A549 (cell line): ENCODE data around the gene DNMT1. TPM values are rescaled to one million over a fixed set of nuclear protein-coding genes. Genes with fewer than 3 reads are reported as not detected.
A peak's percentile ranks its signal among the peaks of the same experiment; 100 is the strongest.
"Not testable (repeated sequence)": the region's sequence is repeated elsewhere in the genome, so short reads cannot be mapped to it uniquely, and the experiment has no call there.

Source experiments
- ATAC-seq, 2 experiments: fragments of 200-7000 bp in 1 of 2; fragments of >200 bp in 1 of 2; cut with Nextera tagmentation in 1 of 2; cut with Tn5 transposase in 1 of 2; 3 replicates each; pipeline versions ENCODE4 v1.8.0 to v1.9.1; 2018 to 2020; ENCODE audit warnings: mild to moderate bottlenecking in 1 of 2, moderate library complexity in 1 of 2
- CTCF ChIA-PET: fragments of 300-600 bp; sonication (Branson Sonifier 250); formaldehyde crosslinking; extraction: SDS; loops from one replicate; lab custom pipeline; 2021; ENCODE audit warnings: antibody characterized with exemption, inconsistent platforms; lab: Yijun Ruan, JAX
- POLR2A ChIA-PET: fragments of 350-600 bp; formaldehyde crosslinking; extraction: SDS; loops from one replicate; lab custom pipeline; 2021; ENCODE audit warnings: antibody characterized with exemption, inconsistent platforms; lab: Yijun Ruan, JAX
- DNase-seq, 2 experiments: peaks; one replicate each; pipeline versions ENCODE4 v3.0.0 to v3.0.0-alpha.2; 2011 to 2016; ENCODE audit warnings: low read depth in 1 of 2, low spot score in 1 of 2
- FAIRE-seq: peaks from 2 replicates; lab custom pipeline; 2011; peaks lifted over from hg19 to GRCh38; lab: Jason Lieb, UNC
- H3K27ac ChIP-seq, 2 experiments: fragments of >200 bp; sonication (Bioruptor Twin); formaldehyde crosslinking; 3 replicates each; pipeline ENCODE4 v1.5.1; 2016 to 2017
- H3K4me1 ChIP-seq: fragments of >200 bp; sonication (Bioruptor Twin); formaldehyde crosslinking; 3 replicates; pipeline ENCODE4 v1.6.1; 2016
- H3K4me2 ChIP-seq: fragments of >200 bp; sonication (Bioruptor Twin); formaldehyde crosslinking; 3 replicates; pipeline ENCODE4 v1.6.1; 2016
- H3K4me3 ChIP-seq: fragments of >200 bp; sonication (Bioruptor Twin); formaldehyde crosslinking; 3 replicates; pipeline ENCODE4 v1.5.1; 2016
- H3K9me3 ChIP-seq: fragments of >200 bp; sonication (Bioruptor Twin); formaldehyde crosslinking; 3 replicates; pipeline ENCODE4 v1.6.1; 2016
- BHLHE40 ChIP-seq: IDR thresholded peaks from 2 replicates; pipeline ENCODE4 v1.6.1; 2012; ENCODE audit warnings: low read depth, low read length, inconsistent platforms
- CBX2 ChIP-seq: fragments of 200-600 bp; sonication (generic); IDR thresholded peaks from 2 replicates; pipeline ENCODE4 v1.6.1; 2016; ENCODE audit warnings: low read depth, mild to moderate bottlenecking, borderline replicate concordance
- CBX8 ChIP-seq: fragments of 200-600 bp; sonication (generic); IDR thresholded peaks from 2 replicates; pipeline ENCODE4 v1.6.1; 2016
- CEBPB ChIP-seq, 2 experiments: fragments of >200 bp in 1 of 2; sonication (Bioruptor Twin) in 1 of 2; formaldehyde crosslinking in 1 of 2; IDR thresholded peaks; 2 replicates each; pipeline ENCODE4 v1.6.1; 2012 to 2016
- EHF ChIP-seq: fragments of 250-450 bp; sonication (Bioruptor Pico); IDR thresholded peaks from 2 replicates; pipeline ENCODE4 v1.5.0; 2020; ENCODE audit warnings: mild to moderate bottlenecking
- EHMT2 ChIP-seq: fragments of 200-600 bp; sonication (generic); IDR thresholded peaks from 2 replicates; pipeline ENCODE4 v1.6.1; 2016; ENCODE audit warnings: antibody characterized with exemption, low read depth, mild to moderate bottlenecking, moderate library complexity
- FOSB ChIP-seq: fragments of 250-450 bp; sonication (Bioruptor Pico); IDR thresholded peaks from 2 replicates; pipeline ENCODE4 v1.5.0; 2020; ENCODE audit warnings: mild to moderate bottlenecking, moderate library complexity
- FOSL2 ChIP-seq, 2 experiments: fragments of 450-650 bp in 1 of 2; fragments of >200 bp in 1 of 2; sonication (Bioruptor Twin) in 1 of 2; formaldehyde crosslinking; IDR thresholded peaks; 2 replicates each; pipeline versions ENCODE4 v1.5.0 to v1.6.1; 2016 to 2020; ENCODE audit warnings: mild to moderate bottlenecking in 1 of 2, moderate library complexity in 1 of 2
- HEYL ChIP-seq: fragments of 250-450 bp; sonication (Bioruptor Pico); IDR thresholded peaks from 2 replicates; pipeline ENCODE4 v1.8.0; 2021; ENCODE audit warnings: mild to moderate bottlenecking, moderate library complexity
- HMGXB4 ChIP-seq: fragments of 250-450 bp; sonication (Bioruptor Pico); IDR thresholded peaks from 2 replicates; pipeline ENCODE4 v1.5.0; 2021; ENCODE audit warnings: mild to moderate bottlenecking, moderate library complexity, borderline replicate concordance
- HOXB13 ChIP-seq: fragments of 250-450 bp; sonication (Bioruptor Pico); IDR thresholded peaks from 2 replicates; pipeline ENCODE4 v1.5.0; 2020; ENCODE audit warnings: low read depth, mild to moderate bottlenecking, moderate library complexity
- JUN ChIP-seq, 2 experiments: fragments of >200 bp; sonication (Bioruptor Twin); formaldehyde crosslinking; IDR thresholded peaks; 2 replicates in 1 of 2; 3 replicates in 1 of 2; pipeline ENCODE4 v1.6.1; 2016 to 2017
- KDM1A ChIP-seq: fragments of 200-600 bp; sonication (generic); IDR thresholded peaks from 2 replicates; pipeline ENCODE4 v1.6.1; 2016; ENCODE audit warnings: low read depth, mild to moderate bottlenecking
- NPAS2 ChIP-seq: fragments of 250-450 bp; sonication (Bioruptor Pico); IDR thresholded peaks from 2 replicates; pipeline ENCODE4 v1.8.0; 2022; ENCODE audit warnings: mild to moderate bottlenecking, moderate library complexity, borderline replicate concordance
- PHF8 ChIP-seq: fragments of 200-600 bp; sonication (generic); IDR thresholded peaks from 2 replicates; pipeline ENCODE4 v1.6.1; 2016; ENCODE audit warnings: low read depth, mild to moderate bottlenecking, antibody characterized with exemption, moderate library complexity, borderline replicate concordance
- POLR2AphosphoS2 ChIP-seq: conservative IDR thresholded peaks from 2 replicates; pipeline ENCODE4 v1.6.1; 2012; ENCODE audit warnings: low read length, improper control_type of control experiment, inconsistent platforms
- RARB ChIP-seq: fragments of 250-450 bp; sonication (Bioruptor Pico); IDR thresholded peaks from 2 replicates; pipeline ENCODE4 v1.8.0; 2021; ENCODE audit warnings: mild to moderate bottlenecking, moderate library complexity
- RNF2 ChIP-seq: fragments of 200-600 bp; sonication (generic); IDR thresholded peaks from 2 replicates; pipeline ENCODE4 v1.6.1; 2016; ENCODE audit warnings: low read depth, mild to moderate bottlenecking, antibody characterized with exemption, moderate library complexity, borderline replicate concordance
- ZSCAN20 ChIP-seq: fragments of 250-450 bp; sonication (Bioruptor Pico); IDR thresholded peaks from 2 replicates; pipeline ENCODE4 v1.8.0; 2022; ENCODE audit warnings: mild to moderate bottlenecking, moderate library complexity
- WGBS: methylation state at CpG from one replicate; pipeline ENCODE4 v1.1.6; 2017; ENCODE audit errors: missing lambda C conversion rate; 5-methylcytosine and 5-hydroxymethylcytosine counted together
- polyA plus RNA-seq, 4 experiments: library from polyadenylated mRNA; depleted of rRNA in 3 of 4; stranded (reverse); fragments of >200 nt; fragmentation: RNase III in 1 of 4; extraction: RNeasy Plus Mini Kit Qiagen cat#74134 plus additional on column Dnase treatment in 1 of 4; gene quantifications; 2 replicates in 3 of 4; 3 replicates in 1 of 4; pipeline ENCODE4 v1.2.3, GENCODE V29; 2011 to 2017
- TF ChIP-seq, protein P1 (sequence below): fragments of >200 bp; sonication (Bioruptor Twin); formaldehyde crosslinking; IDR thresholded peaks from 3 replicates; pipeline ENCODE4 v1.6.1; 2016
- TF ChIP-seq, protein P2 (sequence below): IDR thresholded peaks from 2 replicates; pipeline ENCODE4 v1.6.1; 2012
- TF ChIP-seq, protein P3 (sequence below): IDR thresholded peaks from 2 replicates; pipeline ENCODE4 v1.6.1; 2012
- TF ChIP-seq, protein P4 (sequence below): fragments of 200-600 bp; sonication (generic); IDR thresholded peaks from 2 replicates; pipeline ENCODE4 v1.6.1; 2016; ENCODE audit warnings: antibody characterized with exemption, mild to moderate bottlenecking, moderate library complexity

The DNMT1 gene
- polyA plus RNA-seq, 2 of the 4 experiments (the other 2 are of a cell fraction): 85.2 to 86.2 TPM

- H3K27ac ChIP-seq; H3K4me2 ChIP-seq; CTCF ChIA-PET; FAIRE-seq; POLR2A ChIA-PET; ATAC-seq; H3K4me3 ChIP-seq; DNase-seq; H3K9me3 ChIP-seq; TF ChIP-seq FOSL2 (IDR thresholded peaks at IDR 0.05): not testable (repeated sequence)
- 73% methylated on average over 11 of the region's 11 CpGs for WGBS
- peak; percentile 17; the same call in 1 of the 2 replicates for TF ChIP-seq FOSL2 (CRISPR knock-in tag; IDR thresholded peaks at IDR 0.05)
- H3K4me1 ChIP-seq: peaks cover 11% of the 10 kb centered on the region; the same call in 1 of the 3 replicates
These were observed 47.2 kb upstream of the DNMT1 start for GRCh38 chr19:10241826-10242449.

DNA sequence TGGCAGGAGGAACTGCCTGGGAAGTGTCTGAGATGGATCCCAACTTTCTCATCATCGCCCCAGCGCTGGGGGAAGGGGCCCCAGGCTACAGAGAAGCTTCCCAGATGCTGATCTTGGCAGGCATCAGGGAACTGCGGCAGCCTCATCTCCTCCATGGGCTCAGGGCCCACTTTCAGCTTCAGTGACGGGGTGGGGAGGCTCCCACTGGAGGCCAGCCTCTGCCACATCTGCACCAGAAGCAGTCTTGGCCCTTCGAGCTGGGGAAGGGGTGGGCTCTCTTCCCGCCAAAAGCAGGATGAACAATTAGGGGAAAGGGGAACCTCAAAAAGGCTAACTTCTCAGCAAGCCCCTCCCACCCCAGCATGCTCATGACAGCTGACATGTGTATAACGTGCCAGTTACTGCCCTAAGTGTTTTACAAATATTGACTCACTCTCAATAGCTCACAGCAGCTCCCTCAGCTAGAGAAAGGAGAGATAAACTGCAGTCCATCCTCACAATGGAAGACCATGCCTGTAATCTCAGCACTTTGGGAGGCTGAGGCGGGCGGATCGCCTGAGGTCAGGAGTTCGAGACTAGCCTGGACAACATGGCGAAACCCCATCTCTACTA, 43.5 kb upstream of the DNMT1 start:
- peak; percentile 92 to 96 for ATAC-seq
- no peak overlapping the region for H3K4me3 ChIP-seq
- TF ChIP-seq HOXB13 (CRISPR knock-in tag): no peak
- TF ChIP-seq NPAS2: no peak
- no peak for TF ChIP-seq EHF
- no peak for TF ChIP-seq EHMT2
- TF ChIP-seq, protein P1, sequence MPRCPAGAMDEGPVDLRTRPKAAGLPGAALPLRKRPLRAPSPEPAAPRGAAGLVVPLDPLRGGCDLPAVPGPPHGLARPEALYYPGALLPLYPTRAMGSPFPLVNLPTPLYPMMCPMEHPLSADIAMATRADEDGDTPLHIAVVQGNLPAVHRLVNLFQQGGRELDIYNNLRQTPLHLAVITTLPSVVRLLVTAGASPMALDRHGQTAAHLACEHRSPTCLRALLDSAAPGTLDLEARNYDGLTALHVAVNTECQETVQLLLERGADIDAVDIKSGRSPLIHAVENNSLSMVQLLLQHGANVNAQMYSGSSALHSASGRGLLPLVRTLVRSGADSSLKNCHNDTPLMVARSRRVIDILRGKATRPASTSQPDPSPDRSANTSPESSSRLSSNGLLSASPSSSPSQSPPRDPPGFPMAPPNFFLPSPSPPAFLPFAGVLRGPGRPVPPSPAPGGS: no peak
- TF ChIP-seq, protein P2, sequence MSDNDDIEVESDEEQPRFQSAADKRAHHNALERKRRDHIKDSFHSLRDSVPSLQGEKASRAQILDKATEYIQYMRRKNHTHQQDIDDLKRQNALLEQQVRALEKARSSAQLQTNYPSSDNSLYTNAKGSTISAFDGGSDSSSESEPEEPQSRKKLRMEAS: peak; percentile 32
- no peak for TF ChIP-seq HEYL (CRISPR knock-in tag)
- TF ChIP-seq RARB (CRISPR knock-in tag): no peak
- no peak for TF ChIP-seq FOSL2 (IDR thresholded peaks at IDR 0.05)
- TF ChIP-seq FOSL2 (CRISPR knock-in tag; IDR thresholded peaks at IDR 0.05): peak; percentile 33; the same call in 1 of the 2 replicates
- TF ChIP-seq HMGXB4 (CRISPR knock-in tag): no peak
- no peak for TF ChIP-seq POLR2AphosphoS2
- no peak for TF ChIP-seq ZSCAN20 (CRISPR knock-in tag)
- no peak for TF ChIP-seq PHF8
- TF ChIP-seq FOSB: no peak
- TF ChIP-seq KDM1A: no peak
- TF ChIP-seq BHLHE40: peak; percentile 44; the same call in 1 of the 2 replicates
- TF ChIP-seq, protein P3, sequence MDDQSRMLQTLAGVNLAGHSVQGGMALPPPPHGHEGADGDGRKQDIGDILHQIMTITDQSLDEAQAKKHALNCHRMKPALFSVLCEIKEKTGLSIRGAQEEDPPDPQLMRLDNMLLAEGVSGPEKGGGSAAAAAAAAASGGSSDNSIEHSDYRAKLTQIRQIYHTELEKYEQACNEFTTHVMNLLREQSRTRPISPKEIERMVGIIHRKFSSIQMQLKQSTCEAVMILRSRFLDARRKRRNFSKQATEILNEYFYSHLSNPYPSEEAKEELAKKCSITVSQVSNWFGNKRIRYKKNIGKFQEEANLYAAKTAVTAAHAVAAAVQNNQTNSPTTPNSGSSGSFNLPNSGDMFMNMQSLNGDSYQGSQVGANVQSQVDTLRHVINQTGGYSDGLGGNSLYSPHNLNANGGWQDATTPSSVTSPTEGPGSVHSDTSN: no peak
- no peak for TF ChIP-seq JUN (IDR thresholded peaks at IDR 0.05)
- no peak for TF ChIP-seq CBX8
- no peak for TF ChIP-seq CBX2
- TF ChIP-seq, protein P4, sequence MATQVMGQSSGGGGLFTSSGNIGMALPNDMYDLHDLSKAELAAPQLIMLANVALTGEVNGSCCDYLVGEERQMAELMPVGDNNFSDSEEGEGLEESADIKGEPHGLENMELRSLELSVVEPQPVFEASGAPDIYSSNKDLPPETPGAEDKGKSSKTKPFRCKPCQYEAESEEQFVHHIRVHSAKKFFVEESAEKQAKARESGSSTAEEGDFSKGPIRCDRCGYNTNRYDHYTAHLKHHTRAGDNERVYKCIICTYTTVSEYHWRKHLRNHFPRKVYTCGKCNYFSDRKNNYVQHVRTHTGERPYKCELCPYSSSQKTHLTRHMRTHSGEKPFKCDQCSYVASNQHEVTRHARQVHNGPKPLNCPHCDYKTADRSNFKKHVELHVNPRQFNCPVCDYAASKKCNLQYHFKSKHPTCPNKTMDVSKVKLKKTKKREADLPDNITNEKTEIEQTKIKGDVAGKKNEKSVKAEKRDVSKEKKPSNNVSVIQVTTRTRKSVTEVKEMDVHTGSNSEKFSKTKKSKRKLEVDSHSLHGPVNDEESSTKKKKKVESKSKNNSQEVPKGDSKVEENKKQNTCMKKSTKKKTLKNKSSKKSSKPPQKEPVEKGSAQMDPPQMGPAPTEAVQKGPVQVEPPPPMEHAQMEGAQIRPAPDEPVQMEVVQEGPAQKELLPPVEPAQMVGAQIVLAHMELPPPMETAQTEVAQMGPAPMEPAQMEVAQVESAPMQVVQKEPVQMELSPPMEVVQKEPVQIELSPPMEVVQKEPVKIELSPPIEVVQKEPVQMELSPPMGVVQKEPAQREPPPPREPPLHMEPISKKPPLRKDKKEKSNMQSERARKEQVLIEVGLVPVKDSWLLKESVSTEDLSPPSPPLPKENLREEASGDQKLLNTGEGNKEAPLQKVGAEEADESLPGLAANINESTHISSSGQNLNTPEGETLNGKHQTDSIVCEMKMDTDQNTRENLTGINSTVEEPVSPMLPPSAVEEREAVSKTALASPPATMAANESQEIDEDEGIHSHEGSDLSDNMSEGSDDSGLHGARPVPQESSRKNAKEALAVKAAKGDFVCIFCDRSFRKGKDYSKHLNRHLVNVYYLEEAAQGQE: no peak
- no peak for TF ChIP-seq RNF2
- no peak for TF ChIP-seq CEBPB (IDR thresholded peaks at IDR 0.05)
- DNase-seq: peak; percentile 26 to 61
- H3K9me3 ChIP-seq: no peaks in the 10 kb centered on the region
- ChIA-PET CTCF (interaction anchor here (0.6 to 1.4 kb wide), 4 partner anchors 19 to 269 kb away, joined by 3 to 4 read pairs (median 4); partner anchors contain the start of gene CDC37), POLR2A (no interaction called here)
- WGBS: 43% methylated on average over 8 of the region's 12 CpGs
- H3K4me1 ChIP-seq: peaks cover 11% of the 10 kb centered on the region; the same call in 1 of the 3 replicates
- H3K27ac ChIP-seq: 0 out of 6 replicates have a peak overlapping the region, but pooled peaks of 1 of the 2 experiments have one; percentile 17
- FAIRE-seq: no peak
- H3K4me2 ChIP-seq: peak overlapping the region; percentile 27; the same call in 2 of the 3 replicates
